ENCODE measurements around the gene TMEM170A.

GRCh38 chr16:75471723-75472633 lies 7.5 kb upstream of the TMEM170A start:
- TF ChIP-seq FOXP2 (optimal IDR thresholded peaks at IDR 0.05; ENCODE audit: borderline replicate concordance, extremely low read depth, extremely low read length, insufficient read depth) (no peak), REST (IDR thresholded peaks at IDR 0.05; ENCODE audit: insufficient read depth in 1 of 2, low read depth in 2 of 2, low read length in 2 of 2) (no peak), POLR2AphosphoS5 (IDR thresholded peaks at IDR 0.05; ENCODE audit: low read depth, low read length) (no peak), SIN3A (IDR thresholded peaks at IDR 0.05; ENCODE audit: borderline replicate concordance, insufficient read depth, low read length) (no peak)

All from PFSK-1 (cell line).